Brain microvascular endothelial cell (primary cell): ENCODE data around the gene TRPT1.

Experiments used
- DNase-seq: peaks from one replicate; pipeline ENCODE4 v3.0.0-alpha.2; 2020
- H3K27ac ChIP-seq: fragments of 250-450 bp; sonication (Bioruptor Pico); 2 replicates; pipeline ENCODE4 v1.5.1; 2020; ENCODE audit warnings: mild to moderate bottlenecking, moderate library complexity
- H3K27me3 ChIP-seq: fragments of 250-450 bp; sonication (Bioruptor Pico); replicated peaks from 2 replicates; pipeline ENCODE4 v1.5.1; 2020; ENCODE audit warnings: mild to moderate bottlenecking
- H3K36me3 ChIP-seq: fragments of 250-450 bp; sonication (Bioruptor Pico); replicated peaks from 2 replicates; pipeline ENCODE4 v1.5.1; 2020; ENCODE audit warnings: mild to moderate bottlenecking
- H3K4me3 ChIP-seq: 2 replicates; pipeline ENCODE4 v1.5.1; 2011; ENCODE audit warnings: low read depth, mild to moderate bottlenecking, control low read depth, low read length, moderate library complexity
- in situ Hi-C: cut with HindIII; loops from 2 replicates; pipeline ENCODE4 v1.10.0; 2017; ENCODE audit warnings: low sequenced_read_pairs, low pct_ligation_motif_present
- TF ChIP-seq, protein P1 (sequence below): IDR thresholded peaks from 2 replicates; pipeline ENCODE4 v1.5.1; 2011; ENCODE audit warnings: low read depth, mild to moderate bottlenecking, moderate library complexity, low read length, control low read depth, inconsistent platforms; ENCODE audit errors: missing control alignments

Gene TRPT1

GRCh38 chr11:64203421-64204079 is 22.4 kb downstream of the TRPT1 start:
- Histone ChIP-seq H3K36me3 (peaks cover 65% of the 10 kb centered on the region), H3K27me3 (no peaks in the 10 kb centered on the region), H3K27ac (no peak overlapping the region), H3K4me3 (no peak overlapping the region)
- no peak for DNase-seq
- in situ Hi-C loops = no loop called here
- TF ChIP-seq, protein P1, sequence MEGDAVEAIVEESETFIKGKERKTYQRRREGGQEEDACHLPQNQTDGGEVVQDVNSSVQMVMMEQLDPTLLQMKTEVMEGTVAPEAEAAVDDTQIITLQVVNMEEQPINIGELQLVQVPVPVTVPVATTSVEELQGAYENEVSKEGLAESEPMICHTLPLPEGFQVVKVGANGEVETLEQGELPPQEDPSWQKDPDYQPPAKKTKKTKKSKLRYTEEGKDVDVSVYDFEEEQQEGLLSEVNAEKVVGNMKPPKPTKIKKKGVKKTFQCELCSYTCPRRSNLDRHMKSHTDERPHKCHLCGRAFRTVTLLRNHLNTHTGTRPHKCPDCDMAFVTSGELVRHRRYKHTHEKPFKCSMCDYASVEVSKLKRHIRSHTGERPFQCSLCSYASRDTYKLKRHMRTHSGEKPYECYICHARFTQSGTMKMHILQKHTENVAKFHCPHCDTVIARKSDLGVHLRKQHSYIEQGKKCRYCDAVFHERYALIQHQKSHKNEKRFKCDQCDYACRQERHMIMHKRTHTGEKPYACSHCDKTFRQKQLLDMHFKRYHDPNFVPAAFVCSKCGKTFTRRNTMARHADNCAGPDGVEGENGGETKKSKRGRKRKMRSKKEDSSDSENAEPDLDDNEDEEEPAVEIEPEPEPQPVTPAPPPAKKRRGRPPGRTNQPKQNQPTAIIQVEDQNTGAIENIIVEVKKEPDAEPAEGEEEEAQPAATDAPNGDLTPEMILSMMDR = no peak

GRCh38 chr11:64202992-64203391 is 23.0 kb downstream of the TRPT1 start:
- TF ChIP-seq, protein P1 = no peak
- Histone ChIP-seq H3K27me3 (no peaks in the 10 kb centered on the region), H3K36me3 (peaks cover 71% of the 10 kb centered on the region), H3K4me3 (no peak overlapping the region), H3K27ac (no peak overlapping the region)
- DNase-seq = no peak
- in situ Hi-C loops = no loop called here

GRCh38 chr11:64201543-64201942 is 24.4 kb downstream of the TRPT1 start:
- Histone ChIP-seq H3K4me3 (no peak overlapping the region), H3K27me3 (no peaks in the 10 kb centered on the region), H3K36me3 (peaks cover 80% of the 10 kb centered on the region), H3K27ac (no peak overlapping the region)
- no peak for DNase-seq
- TF ChIP-seq, protein P1 = no peak
- in situ Hi-C loops = no loop called here

GRCh38 chr11:64198511-64198910 is 27.5 kb downstream of the TRPT1 start:
- TF ChIP-seq, protein P1 = no peak
- no peaks in the 10 kb centered on the region for H3K27me3 ChIP-seq
- no peak overlapping the region for H3K4me3 ChIP-seq
- DNase-seq = no peak
- no peak overlapping the region for H3K27ac ChIP-seq
- in situ Hi-C loops = no loop called here
- peaks cover 92% of the 10 kb centered on the region for H3K36me3 ChIP-seq

DNA sequence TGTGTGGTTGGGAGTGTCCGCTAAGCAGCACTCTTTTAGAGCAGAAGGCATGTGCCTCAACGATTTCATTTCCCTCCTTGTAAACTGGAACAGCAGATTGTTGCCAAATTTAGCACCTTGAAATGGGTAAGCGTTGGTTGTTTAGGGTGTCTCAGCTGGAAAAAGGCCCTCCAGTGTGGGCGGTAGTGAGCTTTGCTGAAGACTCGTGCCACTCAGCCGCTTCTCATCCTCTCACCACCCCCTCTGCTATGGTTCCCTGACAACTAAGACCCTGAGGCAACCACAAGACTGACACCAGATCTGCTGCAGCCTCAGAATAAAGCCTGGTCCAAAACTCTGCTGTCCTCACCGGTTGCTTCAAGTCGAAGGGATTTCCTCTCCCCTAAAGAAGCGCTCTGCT is 29.4 kb downstream of the TRPT1 start:
- no peak overlapping the region for H3K4me3 ChIP-seq
- H3K36me3 ChIP-seq = peaks cover 88% of the 10 kb centered on the region
- H3K27ac ChIP-seq = no peak overlapping the region
- TF ChIP-seq, protein P1 = no peak
- H3K27me3 ChIP-seq = no peaks in the 10 kb centered on the region
- in situ Hi-C loops = no loop called here
- no peak for DNase-seq

DNA sequence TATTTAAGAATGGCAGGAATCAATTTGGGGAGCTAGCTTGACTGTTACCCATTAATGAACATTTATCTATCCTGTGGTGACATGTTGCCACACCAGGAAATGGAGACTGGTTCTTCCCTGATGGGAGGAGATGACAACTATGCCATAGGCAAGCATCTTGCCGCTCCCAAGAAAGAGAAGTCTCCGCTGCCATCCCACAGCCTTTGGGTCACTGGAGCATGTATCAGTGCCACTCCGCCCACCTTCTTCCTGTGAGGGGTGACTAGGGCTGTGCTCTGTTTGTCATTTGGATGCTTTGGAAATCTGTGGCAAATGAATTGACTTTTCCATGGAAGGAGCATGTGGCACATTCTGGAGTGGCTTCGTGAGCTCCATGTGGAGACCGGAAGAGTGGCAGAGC is 33.6 kb downstream of the TRPT1 start:
- H3K4me3 ChIP-seq = no peak overlapping the region
- in situ Hi-C loops = no loop called here
- peaks cover 61% of the 10 kb centered on the region for H3K36me3 ChIP-seq
- no peak overlapping the region for H3K27ac ChIP-seq
- no peaks in the 10 kb centered on the region for H3K27me3 ChIP-seq
- no peak for DNase-seq
- TF ChIP-seq, protein P1 = no peak
